Right lobe of liver (tissue), 4 donors: ENCODE data around the gene ADAMTS14.

Experiments
- CTCF ChIP-seq, 4 donors: fragments of 200-600 bp in 3 of 4; fragments of 450-650 bp in 1 of 4; IDR thresholded peaks; one replicate each; pipeline versions ENCODE4 v1.5.1 to v1.8.0; 2016 to 2022; ENCODE audit warnings: antibody characterized with exemption in 4 of 4, mild to moderate bottlenecking in 2 of 4
- POLR2A ChIP-seq: fragments of 450-650 bp; IDR thresholded peaks from one replicate; pipeline ENCODE4 v1.6.1; 2017; ENCODE audit warnings: antibody characterized with exemption, mild to moderate bottlenecking
- donor health status: DM: no; HTN: no; CAD: no.
- donor health status: DM: no; HTN: no; CAD: no.
- donor health status: DM: no; HTN: yes; CAD: no.

- TF ChIP-seq CTCF (IDR thresholded peaks at IDR 0.05) (no peak), POLR2A (no peak)
Measured at GRCh38 chr10:70779088-70779487, 106.8 kb downstream of the ADAMTS14 start.
